HepG2 (cell line): ENCODE measurements around the gene POP7.

Experiments
- CTCF ChIP-seq: sonication (generic); formaldehyde crosslinking; IDR thresholded peaks from 2 replicates; pipeline ENCODE4 v1.5.0; 2020; ENCODE audit warnings: mild to moderate bottlenecking, missing genetic modification reagents, moderate library complexity
- FOSL1 ChIP-seq: sonication (generic); formaldehyde crosslinking; IDR thresholded peaks from 2 replicates; pipeline ENCODE4 v1.9.0; 2021; ENCODE audit warnings: missing genetic modification reagents, borderline replicate concordance
- GATA4 ChIP-seq: sonication (generic); IDR thresholded peaks from 2 replicates; pipeline ENCODE4 v1.6.1; 2016; ENCODE audit warnings: antibody characterized with exemption, low read depth, borderline replicate concordance
- HNRNPUL1 ChIP-seq: fragments of 200-400 bp; formaldehyde crosslinking; IDR thresholded peaks from 2 replicates; pipeline ENCODE4 v1.6.1; 2017; ENCODE audit warnings: low read depth, mild to moderate bottlenecking, low read length, moderate library complexity
- POLR2A ChIP-seq, 2 experiments: IDR thresholded peaks; 2 replicates each; pipeline ENCODE4 v1.6.1; 2011; ENCODE audit warnings: low read depth in 2 of 2, low read length in 2 of 2, mild to moderate bottlenecking in 1 of 2, moderate library complexity in 1 of 2; ENCODE audit not compliant: insufficient read depth in 1 of 2
- ZNF274 ChIP-seq: sonication (generic); formaldehyde crosslinking; IDR thresholded peaks from 2 replicates; pipeline ENCODE4 v1.5.1; 2020; ENCODE audit warnings: mild to moderate bottlenecking, missing genetic modification reagents
- ZNF660 ChIP-seq: sonication (generic); formaldehyde crosslinking; IDR thresholded peaks from 2 replicates; pipeline ENCODE4 v1.5.1; 2020; ENCODE audit warnings: mild to moderate bottlenecking, low read depth, missing genetic modification reagents, borderline replicate concordance
- ZNF670 ChIP-seq: sonication (generic); formaldehyde crosslinking; IDR thresholded peaks from 2 replicates; pipeline ENCODE4 v1.8.0; 2022; ENCODE audit warnings: mild to moderate bottlenecking, missing genetic modification reagents, borderline replicate concordance
- TF ChIP-seq, protein P1 (sequence below): IDR thresholded peaks from 2 replicates; pipeline ENCODE4 v1.6.1; 2016; ENCODE audit warnings: control low read depth

- TF ChIP-seq, protein P1, sequence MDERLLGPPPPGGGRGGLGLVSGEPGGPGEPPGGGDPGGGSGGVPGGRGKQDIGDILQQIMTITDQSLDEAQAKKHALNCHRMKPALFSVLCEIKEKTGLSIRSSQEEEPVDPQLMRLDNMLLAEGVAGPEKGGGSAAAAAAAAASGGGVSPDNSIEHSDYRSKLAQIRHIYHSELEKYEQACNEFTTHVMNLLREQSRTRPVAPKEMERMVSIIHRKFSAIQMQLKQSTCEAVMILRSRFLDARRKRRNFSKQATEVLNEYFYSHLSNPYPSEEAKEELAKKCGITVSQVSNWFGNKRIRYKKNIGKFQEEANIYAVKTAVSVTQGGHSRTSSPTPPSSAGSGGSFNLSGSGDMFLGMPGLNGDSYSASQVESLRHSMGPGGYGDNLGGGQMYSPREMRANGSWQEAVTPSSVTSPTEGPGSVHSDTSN = no peak
- TF ChIP-seq CTCF (CRISPR knock-in tag) (peak; percentile 61), ZNF274 (CRISPR knock-in tag) (no peak), POLR2A (IDR thresholded peaks at IDR 0.05; ENCODE audit: insufficient read depth in 1 of 2, low read depth in 2 of 2, low read length in 2 of 2) (peak in 1 of 2 experiments; percentile 27; a peak in 2 of 4 replicates), ZNF670 (CRISPR knock-in tag) (no peak), GATA4 (no peak), ZNF660 (no peak), HNRNPUL1 (no peak), FOSL1 (CRISPR knock-in tag) (no peak)
These were observed 13.8 kb downstream of the POP7 start for GRCh38 chr7:100719523-100720278.
